ENCODE results near the gene TEX19.

DNA sequence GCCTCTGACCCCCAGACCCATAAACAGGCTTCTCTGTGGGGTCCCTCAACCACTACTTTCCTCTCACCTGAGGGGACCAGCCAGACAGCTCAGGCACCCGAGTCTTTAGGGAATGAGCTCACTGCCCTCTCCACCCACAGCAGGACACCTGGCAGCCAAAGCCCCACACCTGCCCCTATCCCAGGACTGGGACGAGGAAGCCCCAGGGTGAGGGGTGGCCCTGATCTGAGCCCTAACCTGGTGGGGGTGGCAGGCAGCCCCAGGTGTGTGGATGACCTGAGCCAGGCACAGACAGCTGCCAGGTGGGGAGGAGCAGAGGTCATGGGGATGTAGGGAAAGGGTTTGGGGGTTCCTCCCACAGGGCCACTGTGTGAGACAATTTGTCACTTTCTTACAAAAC is 1.7 kb upstream of the TEX19 start:
- TF ChIP-seq, protein P1, sequence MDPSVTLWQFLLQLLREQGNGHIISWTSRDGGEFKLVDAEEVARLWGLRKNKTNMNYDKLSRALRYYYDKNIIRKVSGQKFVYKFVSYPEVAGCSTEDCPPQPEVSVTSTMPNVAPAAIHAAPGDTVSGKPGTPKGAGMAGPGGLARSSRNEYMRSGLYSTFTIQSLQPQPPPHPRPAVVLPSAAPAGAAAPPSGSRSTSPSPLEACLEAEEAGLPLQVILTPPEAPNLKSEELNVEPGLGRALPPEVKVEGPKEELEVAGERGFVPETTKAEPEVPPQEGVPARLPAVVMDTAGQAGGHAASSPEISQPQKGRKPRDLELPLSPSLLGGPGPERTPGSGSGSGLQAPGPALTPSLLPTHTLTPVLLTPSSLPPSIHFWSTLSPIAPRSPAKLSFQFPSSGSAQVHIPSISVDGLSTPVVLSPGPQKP (IDR thresholded peaks at IDR 0.05; ENCODE audit: low read depth, low read length): no peak
- TF ChIP-seq, protein P2, sequence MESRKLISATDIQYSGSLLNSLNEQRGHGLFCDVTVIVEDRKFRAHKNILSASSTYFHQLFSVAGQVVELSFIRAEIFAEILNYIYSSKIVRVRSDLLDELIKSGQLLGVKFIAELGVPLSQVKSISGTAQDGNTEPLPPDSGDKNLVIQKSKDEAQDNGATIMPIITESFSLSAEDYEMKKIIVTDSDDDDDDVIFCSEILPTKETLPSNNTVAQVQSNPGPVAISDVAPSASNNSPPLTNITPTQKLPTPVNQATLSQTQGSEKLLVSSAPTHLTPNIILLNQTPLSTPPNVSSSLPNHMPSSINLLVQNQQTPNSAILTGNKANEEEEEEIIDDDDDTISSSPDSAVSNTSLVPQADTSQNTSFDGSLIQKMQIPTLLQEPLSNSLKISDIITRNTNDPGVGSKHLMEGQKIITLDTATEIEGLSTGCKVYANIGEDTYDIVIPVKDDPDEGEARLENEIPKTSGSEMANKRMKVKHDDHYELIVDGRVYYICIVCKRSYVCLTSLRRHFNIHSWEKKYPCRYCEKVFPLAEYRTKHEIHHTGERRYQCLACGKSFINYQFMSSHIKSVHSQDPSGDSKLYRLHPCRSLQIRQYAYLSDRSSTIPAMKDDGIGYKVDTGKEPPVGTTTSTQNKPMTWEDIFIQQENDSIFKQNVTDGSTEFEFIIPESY (IDR thresholded peaks at IDR 0.05): no peak
- TF ChIP-seq POLR2A (IDR thresholded peaks at IDR 0.05; ENCODE audit: low read depth, low read length): no peak
- TF ChIP-seq, protein P3, sequence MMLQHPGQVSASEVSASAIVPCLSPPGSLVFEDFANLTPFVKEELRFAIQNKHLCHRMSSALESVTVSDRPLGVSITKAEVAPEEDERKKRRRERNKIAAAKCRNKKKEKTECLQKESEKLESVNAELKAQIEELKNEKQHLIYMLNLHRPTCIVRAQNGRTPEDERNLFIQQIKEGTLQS (IDR thresholded peaks at IDR 0.05; ENCODE audit: borderline replicate concordance, extremely low read depth, low read depth, low read length): no peak
- TF ChIP-seq SUPT20H (IDR thresholded peaks at IDR 0.05; ENCODE audit: borderline replicate concordance, control insufficient read depth, low read depth, low read length): no peak
- TF ChIP-seq, protein P4, sequence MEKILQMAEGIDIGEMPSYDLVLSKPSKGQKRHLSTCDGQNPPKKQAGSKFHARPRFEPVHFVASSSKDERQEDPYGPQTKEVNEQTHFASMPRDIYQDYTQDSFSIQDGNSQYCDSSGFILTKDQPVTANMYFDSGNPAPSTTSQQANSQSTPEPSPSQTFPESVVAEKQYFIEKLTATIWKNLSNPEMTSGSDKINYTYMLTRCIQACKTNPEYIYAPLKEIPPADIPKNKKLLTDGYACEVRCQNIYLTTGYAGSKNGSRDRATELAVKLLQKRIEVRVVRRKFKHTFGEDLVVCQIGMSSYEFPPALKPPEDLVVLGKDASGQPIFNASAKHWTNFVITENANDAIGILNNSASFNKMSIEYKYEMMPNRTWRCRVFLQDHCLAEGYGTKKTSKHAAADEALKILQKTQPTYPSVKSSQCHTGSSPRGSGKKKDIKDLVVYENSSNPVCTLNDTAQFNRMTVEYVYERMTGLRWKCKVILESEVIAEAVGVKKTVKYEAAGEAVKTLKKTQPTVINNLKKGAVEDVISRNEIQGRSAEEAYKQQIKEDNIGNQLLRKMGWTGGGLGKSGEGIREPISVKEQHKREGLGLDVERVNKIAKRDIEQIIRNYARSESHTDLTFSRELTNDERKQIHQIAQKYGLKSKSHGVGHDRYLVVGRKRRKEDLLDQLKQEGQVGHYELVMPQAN (conservative IDR thresholded peaks at IDR 0.05): no peak
- TF ChIP-seq, protein P5, sequence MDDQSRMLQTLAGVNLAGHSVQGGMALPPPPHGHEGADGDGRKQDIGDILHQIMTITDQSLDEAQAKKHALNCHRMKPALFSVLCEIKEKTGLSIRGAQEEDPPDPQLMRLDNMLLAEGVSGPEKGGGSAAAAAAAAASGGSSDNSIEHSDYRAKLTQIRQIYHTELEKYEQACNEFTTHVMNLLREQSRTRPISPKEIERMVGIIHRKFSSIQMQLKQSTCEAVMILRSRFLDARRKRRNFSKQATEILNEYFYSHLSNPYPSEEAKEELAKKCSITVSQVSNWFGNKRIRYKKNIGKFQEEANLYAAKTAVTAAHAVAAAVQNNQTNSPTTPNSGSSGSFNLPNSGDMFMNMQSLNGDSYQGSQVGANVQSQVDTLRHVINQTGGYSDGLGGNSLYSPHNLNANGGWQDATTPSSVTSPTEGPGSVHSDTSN (IDR thresholded peaks at IDR 0.05; ENCODE audit: insufficient replicate concordance, low read depth, low read length): no peak
- TF ChIP-seq, protein P6, sequence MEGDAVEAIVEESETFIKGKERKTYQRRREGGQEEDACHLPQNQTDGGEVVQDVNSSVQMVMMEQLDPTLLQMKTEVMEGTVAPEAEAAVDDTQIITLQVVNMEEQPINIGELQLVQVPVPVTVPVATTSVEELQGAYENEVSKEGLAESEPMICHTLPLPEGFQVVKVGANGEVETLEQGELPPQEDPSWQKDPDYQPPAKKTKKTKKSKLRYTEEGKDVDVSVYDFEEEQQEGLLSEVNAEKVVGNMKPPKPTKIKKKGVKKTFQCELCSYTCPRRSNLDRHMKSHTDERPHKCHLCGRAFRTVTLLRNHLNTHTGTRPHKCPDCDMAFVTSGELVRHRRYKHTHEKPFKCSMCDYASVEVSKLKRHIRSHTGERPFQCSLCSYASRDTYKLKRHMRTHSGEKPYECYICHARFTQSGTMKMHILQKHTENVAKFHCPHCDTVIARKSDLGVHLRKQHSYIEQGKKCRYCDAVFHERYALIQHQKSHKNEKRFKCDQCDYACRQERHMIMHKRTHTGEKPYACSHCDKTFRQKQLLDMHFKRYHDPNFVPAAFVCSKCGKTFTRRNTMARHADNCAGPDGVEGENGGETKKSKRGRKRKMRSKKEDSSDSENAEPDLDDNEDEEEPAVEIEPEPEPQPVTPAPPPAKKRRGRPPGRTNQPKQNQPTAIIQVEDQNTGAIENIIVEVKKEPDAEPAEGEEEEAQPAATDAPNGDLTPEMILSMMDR (IDR thresholded peaks at IDR 0.05 in 2 of 3, conservative IDR thresholded peaks at IDR 0.05 in 1 of 3; ENCODE audit: control insufficient read depth in 2 of 3, extremely low read depth in 1 of 3, insufficient read depth in 1 of 3, low read depth in 3 of 3, low read length in 3 of 3): no peak
- no peak for TF ChIP-seq SIN3A (IDR thresholded peaks at IDR 0.05; ENCODE audit: low read depth, low read length)
- TF ChIP-seq POLR2AphosphoS5 (IDR thresholded peaks at IDR 0.05; ENCODE audit: low read length): no peak
